Measurements from ENCODE around the gene PSPH.

- TF ChIP-seq EZH2 (IDR thresholded peaks at IDR 0.05; ENCODE audit: borderline replicate concordance, control insufficient read depth, low read depth, low read length): no peak
- no peak for TF ChIP-seq SRF (IDR thresholded peaks at IDR 0.05; ENCODE audit: low read depth in 2 of 2, low read length in 2 of 2)
- TF ChIP-seq, protein P1, sequence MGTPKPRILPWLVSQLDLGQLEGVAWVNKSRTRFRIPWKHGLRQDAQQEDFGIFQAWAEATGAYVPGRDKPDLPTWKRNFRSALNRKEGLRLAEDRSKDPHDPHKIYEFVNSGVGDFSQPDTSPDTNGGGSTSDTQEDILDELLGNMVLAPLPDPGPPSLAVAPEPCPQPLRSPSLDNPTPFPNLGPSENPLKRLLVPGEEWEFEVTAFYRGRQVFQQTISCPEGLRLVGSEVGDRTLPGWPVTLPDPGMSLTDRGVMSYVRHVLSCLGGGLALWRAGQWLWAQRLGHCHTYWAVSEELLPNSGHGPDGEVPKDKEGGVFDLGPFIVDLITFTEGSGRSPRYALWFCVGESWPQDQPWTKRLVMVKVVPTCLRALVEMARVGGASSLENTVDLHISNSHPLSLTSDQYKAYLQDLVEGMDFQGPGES (IDR thresholded peaks at IDR 0.05): no peak
- TF ChIP-seq CBX5 (IDR thresholded peaks at IDR 0.05; ENCODE audit: low read depth): no peak
- no peak for TF ChIP-seq POLR2A (IDR thresholded peaks at IDR 0.05; ENCODE audit: low read depth, low read length)
- no peak for TF ChIP-seq SIN3A (IDR thresholded peaks at IDR 0.05; ENCODE audit: low read depth, low read length)
- no peak for TF ChIP-seq POLR2AphosphoS5 (IDR thresholded peaks at IDR 0.05; ENCODE audit: low read length)
These were observed 12.2 kb upstream of the PSPH start for GRCh38 chr7:56063500-56063881.

Data from GM12878 (cell line).